SK-N-SH (cell line): ENCODE measurements around the gene UBE2E2.

Experiments used
- CTCF ChIP-seq: fragments of 200-600 bp; sonication (generic); IDR thresholded peaks from 2 replicates; pipeline ENCODE4 v1.6.1; 2017; ENCODE audit warnings: antibody characterized with exemption, mild to moderate bottlenecking, moderate library complexity
- EP300 ChIP-seq, 2 experiments: IDR thresholded peaks; 2 replicates each; pipeline versions ENCODE4 v1.4.0 to v1.6.1; 2012; ENCODE audit warnings: borderline replicate concordance in 1 of 2, low read depth in 1 of 2, low read length in 1 of 2
- RAD21 ChIP-seq: IDR thresholded peaks from 2 replicates; pipeline ENCODE4 v1.6.1; 2012; ENCODE audit warnings: mild to moderate bottlenecking, low read length
- TAF1 ChIP-seq: IDR thresholded peaks from 2 replicates; pipeline ENCODE4 v1.6.1; 2012; ENCODE audit warnings: low read depth, mild to moderate bottlenecking, low read length, moderate library complexity, borderline replicate concordance
- TEAD4 ChIP-seq: IDR thresholded peaks from 2 replicates; pipeline ENCODE4 v1.4.0; 2012; ENCODE audit warnings: mild to moderate bottlenecking, borderline replicate concordance; ENCODE audit not compliant: insufficient read depth
- ZBTB33 ChIP-seq: IDR thresholded peaks from 2 replicates; pipeline ENCODE4 v1.4.0; 2012; ENCODE audit warnings: low read depth, borderline replicate concordance

- TF ChIP-seq CTCF, result no peak
- no peak for TF ChIP-seq TEAD4
- TF ChIP-seq RAD21, result no peak
- no peak for TF ChIP-seq TAF1
- no peak for TF ChIP-seq EP300 (IDR thresholded peaks at IDR 0.05; ENCODE audit: borderline replicate concordance in 1 of 2, low read depth in 1 of 2, low read length in 1 of 2)
- TF ChIP-seq ZBTB33, result no peak
These were observed 37.6 kb upstream of the UBE2E2 start for GRCh38 chr3:23165571-23165970.
